Neuronal stem cell (in vitro differentiated cells): ENCODE measurements around the gene APAF1.

ENCODE experiments used
- DNase-seq: peaks from one replicate; pipeline ENCODE4 v3.0.0-alpha.2; 2013; ENCODE audit warnings: low spot score
- H2AFZ ChIP-seq: one replicate; pipeline ENCODE4 v1.6.1; 2013; ENCODE audit warnings: mild to moderate bottlenecking, low read length, inconsistent platforms
- H2AK5ac ChIP-seq: 2 replicates; pipeline ENCODE4 v1.6.1; 2013; ENCODE audit warnings: low read depth, mild to moderate bottlenecking, inconsistent platforms, low read length, moderate library complexity, mixed read lengths
- H2BK120ac ChIP-seq: 2 replicates; pipeline ENCODE4 v1.6.1; 2013; ENCODE audit warnings: low read depth, mild to moderate bottlenecking, inconsistent platforms, low read length, moderate library complexity, mixed read lengths
- H2BK12ac ChIP-seq: one replicate; pipeline ENCODE4 v1.6.1; 2013; ENCODE audit warnings: low read length, inconsistent platforms
- H2BK15ac ChIP-seq: 2 replicates; pipeline ENCODE4 v1.6.1; 2013; ENCODE audit warnings: mild to moderate bottlenecking, low read length, inconsistent platforms, mixed read lengths
- H2BK5ac ChIP-seq: one replicate; pipeline ENCODE4 v1.6.1; 2013; ENCODE audit warnings: inconsistent platforms, mild to moderate bottlenecking, low read length, moderate library complexity
- H3K14ac ChIP-seq: one replicate; pipeline ENCODE4 v1.6.1; 2013; ENCODE audit warnings: low read length, inconsistent platforms
- H3K18ac ChIP-seq: 2 replicates; pipeline ENCODE4 v1.6.1; 2013; ENCODE audit warnings: low read length, inconsistent platforms
- H3K23ac ChIP-seq: 2 replicates; pipeline ENCODE4 v1.6.1; 2013; ENCODE audit warnings: low read depth, mild to moderate bottlenecking, mixed read lengths, low read length, inconsistent platforms; ENCODE audit not compliant: poor library complexity
- H3K27ac ChIP-seq: replicated peaks from 3 replicates; pipeline ENCODE4 v1.5.1; 2013; ENCODE audit warnings: low read length, inconsistent platforms
- H3K27me3 ChIP-seq, 3 experiments: 2 replicates each; pipeline ENCODE4 v1.6.1; 2013; ENCODE audit warnings: low read length in 3 of 3, mild to moderate bottlenecking in 2 of 3, inconsistent platforms in 1 of 3, low read depth in 1 of 3, mixed read lengths in 1 of 3, moderate library complexity in 1 of 3; ENCODE audit not compliant: control insufficient read depth in 3 of 3, insufficient read depth in 3 of 3
- H3K36me3 ChIP-seq, 2 donors: replicated peaks in 1 of 2; 2 replicates each; pipeline ENCODE4 v1.6.1; 2013; ENCODE audit warnings: low read length in 2 of 2; ENCODE audit not compliant: control insufficient read depth in 2 of 2, insufficient read depth in 2 of 2
- H3K4ac ChIP-seq: 2 replicates; pipeline ENCODE4 v1.6.1; 2013; ENCODE audit warnings: inconsistent platforms, mild to moderate bottlenecking, low read length, moderate library complexity
- H3K4me1 ChIP-seq, 2 donors: 1 replicate in 1 of 2; 2 replicates in 1 of 2; pipeline ENCODE4 v1.6.1; 2013; ENCODE audit warnings: low read length in 2 of 2, low read depth in 1 of 2; ENCODE audit not compliant: control insufficient read depth in 2 of 2, insufficient read depth in 1 of 2
- H3K4me2 ChIP-seq: one replicate; pipeline ENCODE4 v1.6.1; 2013; ENCODE audit warnings: mild to moderate bottlenecking, low read length, inconsistent platforms; ENCODE audit not compliant: insufficient read depth, poor library complexity, severe bottlenecking
- H3K4me3 ChIP-seq, 2 donors: 2 replicates each; pipeline ENCODE4 v1.5.1; 2013; ENCODE audit warnings: low read length in 2 of 2, mild to moderate bottlenecking in 2 of 2, inconsistent platforms in 1 of 2, moderate library complexity in 1 of 2
- H3K79me1 ChIP-seq: one replicate; pipeline ENCODE4 v1.6.1; 2013; ENCODE audit warnings: low read depth, mild to moderate bottlenecking, inconsistent platforms, low read length, moderate library complexity
- H3K9ac ChIP-seq: one replicate; pipeline ENCODE4 v1.6.1; 2013; ENCODE audit warnings: mild to moderate bottlenecking, low read depth, low read length, inconsistent platforms; ENCODE audit not compliant: poor library complexity
- H3K9me3 ChIP-seq, 2 donors: replicated peaks in 1 of 2; 2 replicates each; pipeline versions ENCODE3 to v1.6.1; 2013; ENCODE audit warnings: low read length in 2 of 2, mild to moderate bottlenecking in 2 of 2, inconsistent platforms in 1 of 2, low read depth in 1 of 2, mixed read lengths in 1 of 2, moderate library complexity in 1 of 2; ENCODE audit not compliant: control insufficient read depth in 2 of 2, insufficient read depth in 1 of 2
- H4K8ac ChIP-seq: one replicate; pipeline ENCODE4 v1.6.1; 2013; ENCODE audit warnings: low read depth, mild to moderate bottlenecking, inconsistent platforms, low read length, moderate library complexity
- H4K91ac ChIP-seq: one replicate; pipeline ENCODE4 v1.6.1; 2013; ENCODE audit warnings: low read length, low read depth, mild to moderate bottlenecking, inconsistent platforms; ENCODE audit not compliant: poor library complexity
- WGBS, 2 donors: extraction: QIAGEN DNeasy Blood & Tissue Kit; methylation state at CpG; one replicate each; pipeline ENCODE4 v1.1.7; 2013; ENCODE audit warnings: missing lambda C conversion rate in 2 of 2, mixed read lengths in 1 of 2; ENCODE audit not compliant: insufficient read length in 2 of 2, insufficient replicate concordance in 1 of 2; ENCODE audit errors: extremely low coverage in 2 of 2; 5-methylcytosine and 5-hydroxymethylcytosine counted together

Gene APAF1

DNA sequence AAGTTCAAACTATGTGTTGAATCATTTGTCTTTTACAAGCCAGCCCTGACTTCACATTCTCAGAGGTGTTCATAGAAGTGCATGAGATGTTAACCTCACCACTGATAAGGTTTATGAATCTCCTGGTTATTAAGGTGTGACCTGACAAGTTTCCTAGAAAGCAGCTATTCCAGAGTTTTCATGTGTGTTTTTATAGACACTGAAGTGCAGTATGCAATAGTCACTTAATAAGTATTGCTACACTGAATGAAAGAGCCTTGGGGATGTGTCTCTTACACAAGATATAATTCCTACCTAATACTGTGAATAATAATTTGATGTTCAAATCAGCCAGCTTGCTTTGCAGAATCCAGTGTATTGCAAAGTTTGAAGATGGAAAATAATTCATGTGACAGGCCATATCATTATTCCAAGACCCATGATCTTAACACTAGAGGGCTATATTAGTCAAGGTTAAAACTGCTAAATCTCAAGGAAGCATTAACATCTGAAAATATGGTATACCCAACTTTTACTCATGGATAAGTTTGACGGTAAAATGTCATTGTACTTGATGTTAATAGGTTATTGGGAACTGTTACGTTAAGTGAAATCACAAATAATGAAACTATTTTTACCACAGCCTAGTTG lies 38.6 kb upstream of the APAF1 start:
- no CpG with 5 or more reads among the region's 2 CpGs for WGBS, 2 donors
- H3K4me3 ChIP-seq = no peak overlapping the region
- no peak overlapping the region for H3K23ac ChIP-seq
- no peak overlapping the region for H3K18ac ChIP-seq
- H2AK5ac ChIP-seq = no peak overlapping the region
- no peak overlapping the region for H2BK15ac ChIP-seq
- H4K91ac ChIP-seq = no peak overlapping the region
- no peak overlapping the region for H3K14ac ChIP-seq
- no peak overlapping the region for H2BK5ac ChIP-seq
- H3K4me2 ChIP-seq = no peak overlapping the region
- no peak overlapping the region for H3K4ac ChIP-seq
- no peaks in the 10 kb centered on the region for H3K27me3 ChIP-seq
- H3K9ac ChIP-seq = no peak overlapping the region
- H3K27ac ChIP-seq = no peak overlapping the region
- peaks cover 12 to 38% of the 10 kb centered on the region in 2 donors for H3K36me3 ChIP-seq
- no peak overlapping the region for H4K8ac ChIP-seq
- no peak overlapping the region for H2BK12ac ChIP-seq
- H2BK120ac ChIP-seq = no peak overlapping the region
- H3K79me1 ChIP-seq = no peaks in the 10 kb centered on the region
- no peak for DNase-seq
- H3K9me3 ChIP-seq = no peaks in the 10 kb centered on the region
- H2AFZ ChIP-seq = no peak overlapping the region
- no peaks in the 10 kb centered on the region for H3K4me1 ChIP-seq

DNA sequence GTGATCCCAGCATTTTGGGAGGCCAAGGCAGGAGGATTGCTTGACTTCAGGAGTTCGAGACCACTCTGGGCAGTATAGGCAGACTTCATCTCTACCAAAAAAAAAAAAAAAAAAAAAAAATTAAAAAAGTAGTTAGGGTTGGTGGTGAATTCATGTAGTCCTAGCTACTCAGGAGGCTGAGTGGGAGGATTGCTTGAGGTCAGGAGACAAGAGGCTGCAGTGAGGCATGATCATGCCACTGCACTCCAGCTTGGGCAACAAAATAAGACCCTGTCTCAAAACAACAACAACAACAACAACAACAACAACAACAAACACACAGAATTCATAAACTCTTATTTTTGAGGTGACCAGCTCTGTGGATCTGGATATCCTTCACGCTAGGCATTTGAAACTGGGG lies 34.5 kb upstream of the APAF1 start:
- Histone ChIP-seq H4K91ac (no peak overlapping the region), H3K14ac (no peak overlapping the region), H2BK12ac (no peak overlapping the region), H2BK15ac (no peak overlapping the region), H2AFZ (no peak overlapping the region), H3K23ac (no peak overlapping the region), H3K4me3 (no peak overlapping the region), H2BK120ac (no peak overlapping the region), H3K4me1 (no peaks in the 10 kb centered on the region), H3K9ac (no peak overlapping the region), H3K18ac (no peak overlapping the region), H3K9me3 (no peaks in the 10 kb centered on the region), H2AK5ac (no peak overlapping the region), H3K27me3 (no peaks in the 10 kb centered on the region), H4K8ac (no peak overlapping the region), H2BK5ac (no peak overlapping the region), H3K4ac (no peak overlapping the region), H3K4me2 (no peak overlapping the region), H3K79me1 (no peaks in the 10 kb centered on the region), H3K36me3 (peaks cover 0 to 11% of the 10 kb centered on the region in 2 donors), H3K27ac (no peak overlapping the region)
- WGBS, 2 donors = no CpG with 5 or more reads among the region's 2 CpGs
- DNase-seq = no peak

DNA sequence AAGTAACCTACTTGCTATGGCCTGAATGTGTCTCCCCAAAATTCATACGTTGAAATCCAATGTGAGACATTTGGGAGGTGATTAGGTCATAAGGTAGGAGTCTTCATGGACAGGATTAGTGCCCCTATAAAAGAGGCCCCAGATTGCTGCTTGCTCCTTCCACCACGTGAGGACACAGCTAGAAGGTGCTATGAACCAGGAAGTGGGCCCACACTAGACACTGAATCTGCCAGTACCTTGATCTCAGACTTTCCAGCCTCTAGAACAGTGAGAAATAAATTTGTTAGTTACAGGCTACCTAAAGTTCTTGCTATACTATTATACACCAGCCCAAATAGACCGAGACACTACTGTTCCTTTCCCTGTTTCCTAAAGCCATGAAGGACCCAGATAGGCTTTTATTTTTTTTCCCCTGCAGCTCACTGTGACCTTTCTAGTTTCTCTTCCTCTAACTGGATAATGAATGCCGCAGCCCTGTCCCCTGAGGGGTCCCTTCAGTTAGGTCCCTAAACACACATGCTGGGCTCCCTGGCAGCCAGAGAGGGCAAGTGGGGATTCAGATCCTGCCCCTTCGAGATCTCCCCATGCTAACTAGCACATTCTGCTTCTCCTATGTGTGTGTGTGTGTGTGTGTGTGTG lies 32.3 kb upstream of the APAF1 start:
- H3K4me3 ChIP-seq = no peak overlapping the region
- no peak overlapping the region for H3K23ac ChIP-seq
- DNase-seq = no peak
- no peaks in the 10 kb centered on the region for H3K27me3 ChIP-seq
- no peaks in the 10 kb centered on the region for H3K9me3 ChIP-seq
- H2BK15ac ChIP-seq = no peak overlapping the region
- no peak overlapping the region for H3K14ac ChIP-seq
- no peak overlapping the region for H3K4me2 ChIP-seq
- no peak overlapping the region for H3K27ac ChIP-seq
- WGBS, 2 donors = no CpG with 5 or more reads among the region's 5 CpGs
- no peak overlapping the region for H3K4ac ChIP-seq
- H2BK5ac ChIP-seq = no peak overlapping the region
- H2BK12ac ChIP-seq = no peak overlapping the region
- H2AK5ac ChIP-seq = no peak overlapping the region
- no peaks in the 10 kb centered on the region for H3K79me1 ChIP-seq
- H2AFZ ChIP-seq = no peak overlapping the region
- H2BK120ac ChIP-seq = no peak overlapping the region
- peaks cover 0 to 11% of the 10 kb centered on the region in 2 donors for H3K36me3 ChIP-seq
- no peak overlapping the region for H4K8ac ChIP-seq
- no peak overlapping the region for H3K18ac ChIP-seq
- H3K9ac ChIP-seq = no peak overlapping the region
- no peak overlapping the region for H4K91ac ChIP-seq
- no peaks in the 10 kb centered on the region for H3K4me1 ChIP-seq

DNA sequence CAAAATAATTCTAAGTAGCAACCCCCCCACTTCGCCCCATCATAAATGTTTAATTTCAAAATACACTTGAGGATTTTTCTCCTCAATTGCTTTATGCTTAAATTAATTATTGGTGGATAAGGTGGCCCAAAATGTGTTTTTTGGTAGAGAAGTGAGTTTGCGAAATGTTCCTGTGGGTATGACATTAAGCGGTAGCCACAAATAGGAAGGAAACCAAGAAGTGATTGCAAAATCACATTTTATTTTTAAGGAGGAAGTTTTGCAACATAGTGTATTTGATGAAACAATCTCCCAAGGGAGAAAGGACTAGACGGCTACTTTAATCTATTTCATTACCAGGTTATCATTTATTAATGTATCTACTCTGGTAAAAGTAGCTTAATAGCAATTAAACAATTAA lies 26.1 kb upstream of the APAF1 start:
- H3K79me1 ChIP-seq = no peaks in the 10 kb centered on the region
- no peak overlapping the region for H2BK15ac ChIP-seq
- no peak overlapping the region for H4K8ac ChIP-seq
- no peak overlapping the region for H3K18ac ChIP-seq
- no peaks in the 10 kb centered on the region for H3K27me3 ChIP-seq
- no peak overlapping the region for H2BK5ac ChIP-seq
- no peak for DNase-seq
- H2BK120ac ChIP-seq = no peak overlapping the region
- H2AK5ac ChIP-seq = no peak overlapping the region
- H3K4me3 ChIP-seq = no peak overlapping the region
- H3K36me3 ChIP-seq = peaks cover 0 to 7% of the 10 kb centered on the region in 2 donors
- WGBS, 2 donors = no CpG with 5 or more reads among the region's 4 CpGs
- H3K23ac ChIP-seq = no peak overlapping the region
- H3K4me2 ChIP-seq = no peak overlapping the region
- no peaks in the 10 kb centered on the region for H3K4me1 ChIP-seq
- no peak overlapping the region for H3K4ac ChIP-seq
- no peaks in the 10 kb centered on the region for H3K9me3 ChIP-seq
- no peak overlapping the region for H2BK12ac ChIP-seq
- H2AFZ ChIP-seq = no peak overlapping the region
- H3K9ac ChIP-seq = no peak overlapping the region
- H3K14ac ChIP-seq = no peak overlapping the region
- no peak overlapping the region for H3K27ac ChIP-seq
- H4K91ac ChIP-seq = no peak overlapping the region
